Activated CD4-positive, alpha-beta T cell treated with anti-CD3 and anti-CD28 coated beads, Interleukin-2, amount 50 U/mL, for 48 hours (primary cell): ENCODE data around the gene THOP1.

ENCODE experiments used
- DNase-seq, 2 experiments: peaks; one replicate each; pipeline ENCODE4 v3.0.0-alpha.2; 2020

Gene THOP1

DNA sequence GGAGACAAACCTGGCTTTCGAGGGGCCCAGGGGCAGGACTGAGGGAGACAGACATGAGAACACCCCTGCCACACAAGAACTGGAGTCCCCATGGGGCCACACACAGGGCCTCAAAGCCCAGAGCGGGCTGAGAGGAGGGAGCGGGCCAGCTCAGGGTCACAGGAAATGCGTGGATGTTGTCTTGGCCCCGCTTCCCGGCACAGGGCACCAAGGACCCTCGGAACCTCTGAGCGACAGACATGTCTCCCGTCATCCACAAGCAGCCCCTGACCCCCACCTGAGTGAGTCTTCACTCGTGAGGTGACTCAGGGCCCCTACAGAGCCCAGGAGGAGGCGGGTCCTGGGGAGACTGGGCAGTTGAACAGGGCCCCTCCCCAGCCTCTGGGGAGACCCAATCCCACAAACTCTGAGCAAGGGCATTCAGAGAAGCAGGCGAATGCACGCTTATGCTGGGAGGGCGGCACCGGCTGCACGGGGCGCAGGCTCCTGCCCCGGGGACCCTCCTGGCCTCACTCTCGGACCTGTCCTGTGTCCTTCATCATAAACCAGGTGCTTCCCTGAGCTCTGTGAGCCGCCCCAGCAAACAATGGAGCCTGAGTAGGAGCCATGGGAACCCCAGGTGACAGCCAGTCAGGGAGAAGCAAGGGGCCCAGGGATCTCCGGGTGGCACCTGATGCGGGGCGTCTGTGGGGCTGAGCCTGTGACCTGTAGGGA is 22.4 kb upstream of the THOP1 start:
- no peak for DNase-seq

DNA sequence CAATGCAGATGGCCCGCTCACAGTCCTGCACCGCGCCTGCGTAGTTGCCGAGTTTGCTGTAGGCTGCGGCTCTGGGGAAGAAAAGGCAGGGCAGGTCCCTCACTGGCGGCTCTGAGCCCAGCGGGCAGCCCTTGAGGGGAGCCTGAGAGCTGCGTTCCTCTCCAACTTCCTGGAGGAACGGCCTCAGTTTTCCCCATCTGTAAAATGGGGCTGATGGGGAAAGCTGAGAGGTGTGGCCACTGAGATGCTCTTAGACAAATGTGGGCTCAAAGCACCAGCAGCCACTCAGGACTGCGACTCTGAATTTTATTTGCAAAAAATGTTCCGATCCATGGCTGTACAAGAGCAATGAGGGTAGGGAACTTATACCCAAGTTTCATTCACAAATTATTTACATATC is 21.6 kb upstream of the THOP1 start:
- no peak for DNase-seq

DNA sequence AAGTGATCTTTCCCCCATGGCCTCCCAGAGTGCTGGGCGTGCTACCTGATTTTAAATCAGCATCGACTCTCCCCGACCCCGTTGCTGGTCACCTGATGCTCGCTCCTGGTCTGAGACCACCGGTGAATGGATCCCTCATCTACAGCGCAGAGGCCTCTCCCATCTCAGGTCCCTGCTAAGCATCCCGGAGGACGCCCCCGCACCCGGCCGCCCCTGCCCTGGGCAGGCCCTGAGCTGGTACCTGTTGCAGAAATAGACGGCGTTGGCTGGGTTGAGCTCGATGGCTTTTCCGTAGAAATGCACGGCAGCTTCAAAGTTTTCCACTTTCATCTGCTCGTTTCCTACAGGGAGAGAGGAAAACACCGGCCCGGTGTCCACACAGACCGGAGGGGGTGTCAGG is 20.4 kb upstream of the THOP1 start:
- no peak for DNase-seq

DNA sequence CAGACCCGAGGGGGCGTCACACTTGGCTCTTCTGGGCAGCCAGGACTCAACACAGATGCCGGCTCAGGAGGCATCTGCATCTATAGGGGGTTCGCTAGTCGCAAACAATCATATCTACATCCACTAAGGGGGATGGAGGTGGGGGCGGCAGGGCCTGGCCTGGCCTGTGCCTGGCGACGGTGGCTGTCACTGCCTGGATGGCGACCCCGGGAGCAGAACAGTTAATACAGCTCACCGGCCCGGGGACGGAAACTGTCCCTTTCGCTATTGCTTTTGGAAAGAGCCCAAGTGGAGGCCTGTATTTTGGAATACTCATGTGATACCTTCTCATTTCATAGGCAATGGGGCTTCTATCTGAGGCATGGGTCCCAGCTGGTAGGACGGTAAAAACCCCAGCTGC is 19.9 kb upstream of the THOP1 start:
- no peak for DNase-seq

DNA sequence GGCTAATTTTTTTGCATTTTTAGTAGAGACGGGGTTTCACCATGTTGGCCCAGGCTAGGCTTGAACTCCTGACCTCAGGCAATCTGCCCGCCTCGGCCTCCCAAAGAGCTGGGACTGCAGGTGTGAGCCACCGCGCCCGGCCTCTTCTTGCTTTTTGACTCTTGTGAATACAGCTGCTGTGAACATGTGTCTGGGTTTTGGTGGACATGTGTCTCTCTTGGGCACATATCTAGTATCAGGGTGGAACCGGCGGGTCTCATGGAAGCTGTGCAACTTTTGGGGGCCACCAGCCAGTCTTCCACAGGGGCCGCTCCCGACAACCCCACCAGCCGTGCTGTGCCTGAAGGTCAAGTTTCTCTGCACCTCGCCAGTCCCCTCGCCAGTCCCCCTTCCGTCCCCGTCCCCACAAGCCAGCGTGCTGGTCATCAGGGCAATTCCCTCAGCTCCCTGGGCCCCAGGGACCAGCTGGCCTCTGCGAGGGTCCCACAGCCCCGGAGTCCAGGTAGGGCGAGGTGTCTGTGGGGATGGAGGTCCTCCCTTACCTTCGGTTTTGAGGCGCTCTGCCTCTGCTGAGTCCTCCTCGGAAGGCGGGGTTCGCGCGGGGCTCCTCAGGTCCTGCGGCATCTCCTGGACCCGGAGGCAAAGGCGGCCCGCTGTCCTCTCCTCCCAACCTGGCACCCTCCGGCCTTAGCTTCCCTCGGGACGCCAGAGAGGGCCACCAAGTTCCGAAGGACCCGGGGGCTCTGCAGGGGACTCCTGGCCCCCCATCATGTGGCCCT is 18.5 kb upstream of the THOP1 start:
- no peak for DNase-seq

DNA sequence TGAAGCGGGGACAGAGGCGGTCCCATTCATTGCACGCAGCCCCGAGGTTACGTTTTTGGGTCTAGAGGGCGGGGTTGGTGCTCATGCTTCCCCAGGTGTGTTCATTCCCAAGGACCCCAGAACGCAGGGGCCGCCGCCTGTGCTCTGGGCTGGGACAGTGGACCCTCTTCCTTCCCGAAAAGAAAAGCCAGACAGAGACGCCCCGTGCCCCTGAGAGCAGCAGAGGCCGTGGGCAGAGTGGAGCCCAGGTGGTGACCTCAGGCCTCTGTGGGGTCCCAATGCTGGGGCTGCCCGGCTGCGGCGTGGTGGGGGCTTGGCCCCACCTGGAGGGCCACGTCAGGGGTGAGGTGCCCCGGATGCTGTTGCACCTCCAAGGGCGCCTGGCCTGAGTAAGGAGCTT is 17.6 kb upstream of the THOP1 start:
- DNase-seq: no peak

DNA sequence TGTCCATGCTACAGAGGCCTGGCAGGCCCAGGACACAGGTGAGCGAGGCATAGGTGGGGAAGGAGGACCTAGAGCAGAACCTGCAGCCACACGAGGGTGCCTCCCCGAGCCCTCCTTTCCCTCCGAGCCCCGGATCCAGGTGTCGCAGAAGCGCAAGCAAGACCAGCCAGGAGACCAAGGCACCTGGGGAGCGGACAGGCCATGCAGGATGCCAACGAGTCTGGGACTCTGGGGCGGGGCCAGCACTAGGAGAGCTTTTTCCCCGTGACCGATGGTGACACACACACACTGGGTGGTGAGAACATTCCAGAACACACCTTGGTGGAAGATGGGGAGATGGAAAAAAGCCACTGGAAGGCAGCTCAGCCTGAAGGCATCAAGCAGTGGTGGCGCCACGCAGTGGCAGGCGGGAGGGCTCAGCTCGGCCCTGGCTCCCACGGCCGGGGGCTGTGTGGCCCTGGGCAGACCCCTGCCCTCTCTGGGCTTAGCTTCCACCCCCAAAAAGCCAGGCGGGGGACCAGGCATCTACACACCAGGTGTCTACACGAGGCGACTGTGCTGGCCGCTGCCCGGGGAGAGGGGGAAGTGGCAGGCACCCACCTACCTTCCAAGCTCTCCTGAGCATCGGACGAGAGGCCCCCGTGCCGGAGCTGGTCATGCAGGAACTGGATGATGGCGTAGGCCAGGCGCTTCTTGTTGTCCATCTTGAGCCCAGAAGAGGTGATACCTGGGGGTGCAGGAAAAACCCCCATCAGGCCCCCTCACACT is 16.8 kb upstream of the THOP1 start:
- no peak for DNase-seq

DNA sequence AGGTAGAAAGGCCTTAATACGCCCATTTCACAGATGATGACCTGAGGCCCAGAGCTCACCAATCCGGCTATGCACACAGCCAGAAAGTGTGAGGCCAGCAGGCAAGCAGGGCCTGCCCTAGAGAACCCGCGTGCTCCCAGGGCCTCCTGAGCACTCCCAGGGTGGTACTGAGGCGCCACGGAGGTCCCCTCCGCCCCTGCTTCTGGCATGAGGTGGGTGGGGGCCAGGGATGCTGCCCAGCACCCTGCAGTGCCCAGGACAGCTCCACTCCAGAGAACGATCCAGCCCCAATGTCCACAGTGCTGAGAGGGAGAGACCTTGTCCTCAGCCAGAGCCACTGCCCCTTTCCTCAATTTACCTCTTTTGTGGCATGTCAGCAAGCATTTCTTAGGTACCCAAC is 16.1 kb upstream of the THOP1 start:
- DNase-seq: no peak

DNA sequence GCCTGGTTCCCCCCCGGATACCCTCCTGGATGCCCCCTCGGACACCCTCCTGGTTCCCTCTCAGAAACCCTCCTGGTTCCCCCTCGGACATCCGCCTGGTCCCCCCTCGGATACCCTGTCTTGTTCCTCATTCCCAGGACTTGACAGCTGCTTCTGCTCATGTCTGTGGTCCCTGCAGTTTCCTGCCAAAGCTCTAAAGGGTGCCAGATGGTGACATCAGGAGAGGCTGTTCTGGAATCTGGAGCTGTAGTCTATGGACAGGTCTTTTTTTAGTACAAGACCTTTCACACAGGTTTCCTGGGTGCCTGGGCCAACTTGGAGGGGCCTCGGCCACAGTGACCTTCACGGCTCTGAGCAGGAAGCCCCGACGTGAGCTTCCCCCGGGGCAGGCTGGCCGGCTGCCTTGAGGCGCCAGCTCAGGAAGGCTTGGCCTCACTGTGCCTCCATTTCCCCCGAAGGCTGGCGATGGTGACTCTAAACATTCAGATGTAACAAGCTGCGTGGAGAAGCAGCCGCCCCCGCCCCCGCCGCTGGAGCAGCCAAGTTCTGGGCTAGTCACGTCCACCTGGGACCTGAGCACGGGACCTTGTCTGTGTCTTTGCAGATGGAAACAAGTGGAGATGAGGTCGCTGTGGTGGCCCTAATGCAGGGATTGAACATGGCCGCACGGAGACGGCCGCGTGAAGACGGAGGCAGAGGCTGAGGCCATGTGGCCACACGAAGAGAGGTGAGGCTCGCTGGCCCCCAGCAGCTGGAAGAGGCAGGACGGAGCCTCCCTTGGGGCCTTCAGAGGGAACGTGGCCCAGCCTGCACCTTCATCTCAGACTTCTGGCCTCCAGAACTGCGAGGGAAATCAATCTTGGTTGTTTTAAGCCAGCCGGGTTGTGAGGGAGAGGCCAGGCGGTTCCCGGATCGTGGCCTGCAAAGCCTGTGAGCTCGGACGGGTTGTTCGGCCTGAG is 15.0 kb upstream of the THOP1 start:
- DNase-seq: no peak

DNA sequence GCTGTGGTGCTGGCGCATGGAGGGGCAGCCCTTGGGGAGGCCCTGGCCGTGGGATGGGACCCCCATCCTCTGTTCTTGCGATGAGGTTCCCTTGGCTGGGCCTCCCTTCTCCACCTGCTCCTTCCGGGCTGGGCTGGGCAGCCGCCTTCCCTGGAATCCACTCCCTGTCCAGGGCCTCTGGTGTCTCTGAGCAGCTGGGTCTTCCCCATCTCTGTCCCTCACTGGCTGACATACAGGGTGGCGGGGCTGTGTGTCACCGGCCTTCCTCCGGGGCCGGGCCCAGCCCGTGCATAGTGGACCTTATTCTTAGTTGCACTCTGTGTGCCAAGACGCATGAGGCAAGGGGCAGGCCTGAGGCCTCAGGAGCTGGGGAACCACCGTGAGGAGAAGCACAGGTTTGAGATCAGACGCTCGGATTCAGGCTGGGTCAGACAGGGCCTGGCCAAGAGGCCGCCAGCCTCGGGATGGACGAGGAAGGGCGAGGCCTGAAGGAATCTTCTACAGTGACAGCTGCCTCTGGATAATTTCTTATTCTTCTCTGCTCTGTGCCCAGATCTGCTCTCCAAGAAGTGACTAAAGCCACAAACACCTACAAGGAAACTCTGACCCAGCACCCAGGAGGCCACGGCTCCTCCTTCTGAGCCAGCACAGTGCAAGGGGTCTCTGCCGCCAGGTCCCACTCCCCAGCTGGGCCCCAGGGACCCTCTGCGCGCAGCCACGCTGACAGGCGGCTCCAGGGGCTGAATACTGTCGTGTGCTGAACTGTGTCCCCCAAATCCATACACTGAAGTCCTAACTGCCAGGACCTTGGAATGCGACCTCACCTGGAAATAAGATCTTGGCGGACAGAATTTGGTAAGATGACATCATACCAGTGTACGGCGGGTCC is 13.3 kb upstream of the THOP1 start:
- DNase-seq: no peak

DNA sequence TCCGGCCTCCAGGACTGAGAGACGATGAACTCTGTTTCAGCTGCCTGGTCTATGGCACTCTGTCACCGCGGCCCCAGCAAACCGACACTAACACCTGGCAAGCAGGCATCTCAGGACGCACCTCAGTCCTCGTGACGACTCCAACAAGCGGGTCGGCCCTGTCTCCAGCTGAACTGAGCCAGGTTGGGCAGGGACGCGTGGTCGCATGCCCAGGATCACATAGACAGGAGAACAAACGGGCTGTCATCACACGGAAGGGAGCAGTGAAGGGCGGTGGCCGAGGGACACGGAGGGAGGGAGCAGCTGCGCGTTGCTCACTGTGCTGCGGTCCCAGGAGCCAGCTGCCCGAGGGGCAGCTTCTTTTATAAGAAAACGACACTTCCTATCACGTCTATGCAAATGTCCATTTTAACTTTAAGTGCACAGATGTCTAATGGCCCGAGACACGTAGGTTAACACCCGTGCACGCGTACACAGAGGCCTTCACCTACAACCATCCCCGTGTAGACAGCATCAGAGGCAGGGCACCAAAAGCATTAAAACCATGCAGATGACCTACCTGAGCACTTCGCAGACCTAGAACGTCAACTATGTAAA is 11.1 kb upstream of the THOP1 start:
- no peak for DNase-seq

DNA sequence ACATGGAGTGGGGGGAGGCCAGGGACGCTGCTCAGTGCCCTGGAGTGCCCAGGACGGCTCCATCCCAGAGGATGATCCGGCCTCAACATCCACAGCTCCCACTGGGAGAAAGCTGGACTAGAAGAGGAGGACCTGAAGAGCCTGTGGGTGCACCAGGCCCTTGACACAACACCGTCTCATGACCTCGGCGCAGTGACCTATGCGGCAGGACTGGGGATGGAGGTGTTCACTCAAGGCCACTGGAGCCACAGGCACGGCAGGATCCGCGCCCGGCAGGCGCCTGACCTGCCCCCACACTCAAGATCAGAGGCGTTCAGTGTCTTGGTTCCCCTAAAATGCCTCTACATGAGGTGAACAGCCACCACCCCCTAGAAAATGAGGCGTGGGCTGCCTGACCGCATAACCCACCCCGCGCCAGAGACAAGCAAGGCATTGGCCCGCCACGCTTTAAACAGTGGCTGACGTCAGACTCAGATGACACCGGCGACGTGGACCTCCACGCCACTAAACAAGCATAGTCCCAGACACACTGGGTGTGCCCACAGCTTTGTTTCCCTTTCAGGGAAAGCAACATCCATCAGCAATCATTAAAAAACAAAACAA is 10.2 kb upstream of the THOP1 start:
- DNase-seq: no peak

DNA sequence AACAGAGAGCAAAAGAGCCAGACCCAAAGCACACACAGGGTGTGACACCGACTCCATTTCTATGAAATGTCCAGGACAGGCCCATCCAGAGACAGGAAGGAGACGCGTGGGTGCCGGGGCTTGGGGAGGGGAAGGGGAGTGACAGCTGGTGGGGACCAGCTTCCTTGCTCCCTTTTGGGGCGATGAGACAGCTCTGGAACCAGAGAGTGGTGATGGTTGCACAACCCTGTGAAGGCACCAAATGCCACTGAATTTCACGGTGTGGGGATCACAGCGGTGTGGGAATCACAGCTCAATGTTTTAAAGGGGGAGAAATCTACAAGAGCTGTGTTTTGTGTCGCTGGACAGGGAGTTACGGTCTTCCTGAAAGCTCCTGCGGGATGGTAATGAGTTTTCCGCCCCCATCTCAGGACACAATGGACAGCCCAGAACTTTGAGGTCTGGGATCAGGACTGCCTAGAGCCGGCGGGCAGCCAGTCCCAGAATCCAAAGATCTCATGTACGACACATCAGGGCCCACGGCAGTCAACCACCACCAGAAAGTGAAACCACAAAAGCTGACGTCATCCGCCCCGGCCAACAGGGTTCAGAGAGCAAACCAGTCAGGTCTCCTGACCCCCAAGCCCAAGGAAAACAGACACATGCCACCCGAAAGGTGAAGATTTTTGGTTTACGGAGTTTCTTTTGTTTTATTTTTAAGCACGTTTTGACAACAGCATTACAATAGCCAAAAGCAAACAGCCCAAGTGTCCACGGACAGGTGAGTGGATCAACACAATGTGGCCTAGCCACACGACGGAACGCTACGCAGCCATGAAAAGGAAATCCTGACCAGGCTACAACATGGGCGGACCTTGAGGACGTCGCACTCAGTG is 9.5 kb upstream of the THOP1 start:
- peak; percentile 76 to 85 for DNase-seq

DNA sequence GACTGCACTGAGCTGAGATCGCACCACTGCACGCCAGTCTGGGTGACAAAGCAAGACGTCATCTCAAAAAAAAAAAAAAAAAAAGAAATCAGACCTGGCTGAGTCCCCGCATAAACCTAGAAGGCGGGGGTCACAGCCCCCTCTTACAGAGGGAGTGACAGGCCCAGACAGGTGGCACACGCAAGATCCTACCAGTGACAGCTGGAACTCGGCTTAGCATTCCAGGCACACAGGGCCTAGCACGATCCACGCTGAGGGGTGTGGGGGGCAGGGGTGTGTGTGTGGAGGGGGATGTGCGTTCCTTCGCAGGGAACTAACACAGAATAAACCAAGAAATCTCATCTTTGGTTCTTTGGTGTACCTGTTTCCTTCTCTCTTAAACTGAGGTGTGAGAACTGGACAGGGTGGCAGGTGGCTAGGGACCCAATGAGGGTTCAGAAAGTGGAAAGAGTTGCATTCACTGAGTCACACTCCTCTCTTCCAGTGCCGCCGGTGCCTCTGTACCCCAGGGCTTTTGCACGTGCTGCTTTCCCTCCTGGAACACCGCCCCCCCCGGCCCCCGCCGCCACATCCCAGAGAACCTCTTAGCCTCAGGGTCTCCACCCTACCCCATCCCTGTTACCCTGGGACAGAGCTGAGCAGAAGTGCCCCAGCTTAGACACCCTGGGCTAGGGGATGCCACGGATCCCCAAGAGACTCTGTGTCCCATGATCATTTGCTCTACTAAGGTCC is 7.2 kb upstream of the THOP1 start:
- no peak for DNase-seq

DNA sequence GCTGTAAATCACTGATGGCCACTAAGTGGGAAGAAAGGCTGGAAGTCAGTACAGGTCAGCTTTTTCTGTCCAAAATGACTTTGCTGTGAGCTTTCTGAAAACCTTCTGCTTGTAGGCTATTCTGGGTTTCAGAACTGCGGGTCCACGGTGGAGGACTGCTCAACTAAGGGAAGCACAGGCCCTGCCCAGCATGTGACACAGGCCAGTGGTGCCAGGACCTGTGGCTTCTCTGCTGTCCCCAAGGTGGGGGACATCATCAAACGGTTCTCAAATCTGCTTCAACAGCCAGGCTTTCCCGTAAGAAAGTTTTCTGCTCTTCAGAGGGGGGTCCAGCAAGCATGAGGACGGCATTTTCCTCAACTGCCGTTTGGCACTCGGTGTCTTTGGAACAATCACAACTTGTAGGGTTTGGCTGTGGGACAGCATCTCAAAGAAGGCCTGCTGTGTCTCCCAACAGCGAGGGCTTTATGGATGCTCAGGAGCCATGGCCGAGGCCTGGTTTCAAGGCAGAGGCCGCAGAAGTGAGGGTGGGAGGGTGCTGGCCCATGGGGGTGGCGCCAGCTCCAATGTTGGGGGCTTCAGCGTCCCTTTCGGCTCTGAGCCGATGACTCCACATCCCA is 6.1 kb upstream of the THOP1 start:
- no peak for DNase-seq

DNA sequence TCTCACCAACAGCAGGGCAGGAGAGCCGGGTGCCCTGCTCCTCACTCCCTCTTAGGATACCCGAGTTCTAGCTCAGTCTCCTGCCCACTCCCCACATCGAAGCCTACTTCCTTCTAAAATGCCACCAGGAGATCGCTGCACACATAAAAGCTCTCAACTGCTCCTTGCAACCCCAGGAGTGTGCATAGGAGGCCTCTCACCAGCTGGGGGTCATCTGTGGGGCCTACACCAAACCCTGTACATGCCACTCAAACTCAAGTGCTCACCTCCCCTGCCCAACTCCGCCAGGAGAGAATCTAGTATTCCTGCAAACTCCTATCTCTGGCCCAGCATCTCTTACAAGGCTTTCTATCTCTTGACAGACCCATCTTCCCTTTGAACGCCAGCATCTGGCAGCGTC is 5.0 kb upstream of the THOP1 start:
- DNase-seq: no peak

DNA sequence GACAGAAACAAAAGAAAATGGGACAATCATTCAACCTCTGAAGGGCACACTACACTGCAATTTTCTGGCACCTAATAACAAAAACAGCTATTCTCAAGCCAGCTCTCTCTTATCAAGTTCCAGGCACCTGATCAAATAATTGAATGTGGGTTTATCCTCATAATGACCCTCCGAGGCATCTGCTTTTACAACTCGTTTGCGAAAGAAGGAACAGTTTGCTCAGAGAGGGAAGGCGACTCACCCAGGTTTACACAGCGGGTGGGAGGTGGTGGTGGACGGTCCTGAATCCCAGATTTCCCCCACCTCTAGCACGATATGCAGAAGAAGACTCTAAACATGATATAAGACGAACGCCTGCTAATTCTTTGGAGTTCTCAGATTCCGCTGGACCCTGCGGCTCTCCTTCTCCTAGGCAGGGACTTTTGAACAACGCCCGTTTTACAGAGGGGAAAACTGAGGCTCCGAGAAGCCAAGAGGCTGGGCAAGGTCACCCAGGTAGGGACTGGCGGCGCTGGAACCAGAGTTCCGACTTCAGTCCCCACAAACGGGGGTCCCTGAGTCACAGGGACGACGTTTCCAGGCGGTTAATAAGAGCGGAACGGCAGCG is 2.9 kb upstream of the THOP1 start:
- peak in 1 of 2 experiments; percentile 30 for DNase-seq
